ENCODE data around the gene ATP6AP2. TPM values are rescaled to one million over a fixed set of nuclear protein-coding genes. Genes with fewer than 3 reads are reported as not detected.

ATP6AP2 gene
- total and polyA plus RNA-seq, 2 of the 4 experiments (the other 2 are of a cell fraction): 76.2 to 175 TPM

DNA sequence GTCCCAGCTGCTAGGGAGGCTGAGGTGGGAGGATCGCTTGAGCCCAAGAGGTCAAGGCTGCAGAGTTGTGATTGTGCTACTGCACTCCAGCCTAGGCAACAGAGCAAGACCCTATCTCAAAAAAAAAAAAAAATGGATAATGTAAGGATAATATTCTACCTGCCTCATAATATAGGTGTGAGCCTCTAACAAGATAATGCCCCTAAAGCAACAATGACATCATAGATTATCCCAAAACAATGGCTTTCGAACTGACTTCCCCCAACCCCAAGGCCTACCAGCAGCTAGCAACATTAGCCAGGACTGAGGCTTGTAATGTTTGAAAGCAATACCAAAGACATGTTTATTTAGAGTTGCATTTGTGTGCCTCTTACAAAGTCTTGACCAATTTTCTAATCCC lies 33.9 kb upstream of the ATP6AP2 start:
- intact Hi-C loops (cut with micrococcal nuclease) (no loop called here), in situ Hi-C loops (cut with MboI; ENCODE audit: low sequenced_read_pairs) (no loop called here), dilution Hi-C loops (cut with HindIII; ENCODE audit: low sequenced_read_pairs, unreplicated experiment) (no loop called here)
- Histone ChIP-seq H3K27ac (ENCODE audit: insufficient read depth, low read length) (no peak overlapping the region), H3K56ac (ENCODE audit: extremely low read depth, insufficient read depth, low read length) (no peak overlapping the region), H2AK5ac (ENCODE audit: low read depth, low read length) (no peak overlapping the region), H4K20me1 (ENCODE audit: insufficient read depth, low read length) (no peaks in the 10 kb centered on the region), H3K9ac (ENCODE audit: low read depth, low read length) (no peak overlapping the region), H3K36me3 (ENCODE audit: control insufficient read depth, insufficient read depth, low read length) (no peaks in the 10 kb centered on the region), H3K4me3 (ENCODE audit: insufficient read depth, low read depth, low read length) (no peak overlapping the region), H2AK9ac (replicated peaks; ENCODE audit: low read depth, low read length, poor library complexity) (no peak overlapping the region), H3K9me3 (ENCODE audit: control insufficient read depth, insufficient read depth, low read length) (no peaks in the 10 kb centered on the region), H2BK20ac (ENCODE audit: low read depth, low read length) (no peak overlapping the region), H4K5ac (ENCODE audit: low read depth, low read length) (no peak overlapping the region), H3K18ac (ENCODE audit: low read depth, low read length) (no peak overlapping the region), H3K27me3 (ENCODE audit: control insufficient read depth, insufficient read depth, low read length) (peaks cover 8% of the 10 kb centered on the region; the same call in 1 of the 2 replicates), H3K4me2 (ENCODE audit: low read depth, low read length) (no peak overlapping the region), H3K4ac (ENCODE audit: low read depth, low read length) (no peak overlapping the region), H3K9me1 (ENCODE audit: insufficient read depth, low read length) (peaks cover 5% of the 10 kb centered on the region; the same call in 1 of the 2 replicates), H2AFZ (replicated peaks; ENCODE audit: low read length, poor library complexity) (no peak overlapping the region), H3K79me1 (ENCODE audit: low read depth in 1 of 2, low read length in 2 of 2) (no peaks in the 10 kb centered on the region), H3K23ac (ENCODE audit: low read depth, low read length) (no peak overlapping the region), H2BK120ac (ENCODE audit: low read depth, low read length) (no peak overlapping the region), H4K91ac (ENCODE audit: insufficient read depth, low read depth, low read length) (no peak overlapping the region), H2BK5ac (ENCODE audit: low read depth, low read length, poor library complexity, severe bottlenecking) (no peak overlapping the region), H3K4me1 (ENCODE audit: control insufficient read depth, insufficient read depth, low read length) (peaks cover 7% of the 10 kb centered on the region; the same call in 1 of the 2 replicates), H4K8ac (ENCODE audit: low read depth in 2 of 2, low read length in 2 of 2) (no peak overlapping the region), H3K14ac (replicated peaks; ENCODE audit: low read depth, low read length) (no peak overlapping the region), H2BK15ac (ENCODE audit: low read depth, low read length) (no peak overlapping the region)
- ATAC-seq (ENCODE audit: low read depth) (no peak), DNase-seq (no peak)
- WGBS, 2 experiments (ENCODE audit: extremely low coverage in 2 of 2, insufficient read length in 1 of 2): no CpG with 5 or more reads among the region's 2 CpGs
- TF ChIP-seq, protein P1, sequence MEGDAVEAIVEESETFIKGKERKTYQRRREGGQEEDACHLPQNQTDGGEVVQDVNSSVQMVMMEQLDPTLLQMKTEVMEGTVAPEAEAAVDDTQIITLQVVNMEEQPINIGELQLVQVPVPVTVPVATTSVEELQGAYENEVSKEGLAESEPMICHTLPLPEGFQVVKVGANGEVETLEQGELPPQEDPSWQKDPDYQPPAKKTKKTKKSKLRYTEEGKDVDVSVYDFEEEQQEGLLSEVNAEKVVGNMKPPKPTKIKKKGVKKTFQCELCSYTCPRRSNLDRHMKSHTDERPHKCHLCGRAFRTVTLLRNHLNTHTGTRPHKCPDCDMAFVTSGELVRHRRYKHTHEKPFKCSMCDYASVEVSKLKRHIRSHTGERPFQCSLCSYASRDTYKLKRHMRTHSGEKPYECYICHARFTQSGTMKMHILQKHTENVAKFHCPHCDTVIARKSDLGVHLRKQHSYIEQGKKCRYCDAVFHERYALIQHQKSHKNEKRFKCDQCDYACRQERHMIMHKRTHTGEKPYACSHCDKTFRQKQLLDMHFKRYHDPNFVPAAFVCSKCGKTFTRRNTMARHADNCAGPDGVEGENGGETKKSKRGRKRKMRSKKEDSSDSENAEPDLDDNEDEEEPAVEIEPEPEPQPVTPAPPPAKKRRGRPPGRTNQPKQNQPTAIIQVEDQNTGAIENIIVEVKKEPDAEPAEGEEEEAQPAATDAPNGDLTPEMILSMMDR (conservative IDR thresholded peaks at IDR 0.05; ENCODE audit: low read depth, low read length): no peak
- no peak for TF ChIP-seq NFE2L2 (IDR thresholded peaks at IDR 0.05; ENCODE audit: low read depth, low read length)
- TF ChIP-seq, protein P2, sequence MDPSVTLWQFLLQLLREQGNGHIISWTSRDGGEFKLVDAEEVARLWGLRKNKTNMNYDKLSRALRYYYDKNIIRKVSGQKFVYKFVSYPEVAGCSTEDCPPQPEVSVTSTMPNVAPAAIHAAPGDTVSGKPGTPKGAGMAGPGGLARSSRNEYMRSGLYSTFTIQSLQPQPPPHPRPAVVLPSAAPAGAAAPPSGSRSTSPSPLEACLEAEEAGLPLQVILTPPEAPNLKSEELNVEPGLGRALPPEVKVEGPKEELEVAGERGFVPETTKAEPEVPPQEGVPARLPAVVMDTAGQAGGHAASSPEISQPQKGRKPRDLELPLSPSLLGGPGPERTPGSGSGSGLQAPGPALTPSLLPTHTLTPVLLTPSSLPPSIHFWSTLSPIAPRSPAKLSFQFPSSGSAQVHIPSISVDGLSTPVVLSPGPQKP (IDR thresholded peaks at IDR 0.05; ENCODE audit: borderline replicate concordance, low read depth, low read length): no peak
- no peak for TF ChIP-seq CEBPB (IDR thresholded peaks at IDR 0.05; ENCODE audit: low read depth, low read length)
- TF ChIP-seq MAFK (IDR thresholded peaks at IDR 0.05; ENCODE audit: low read depth, low read length): no peak
- TF ChIP-seq CHD1 (IDR thresholded peaks at IDR 0.05; ENCODE audit: low read depth, low read length): no peak
- no peak for TF ChIP-seq POLR2A (IDR thresholded peaks at IDR 0.05; ENCODE audit: low read depth, low read length)
- no peak for TF ChIP-seq RFX5 (IDR thresholded peaks at IDR 0.05; ENCODE audit: low read depth, low read length)
- TF ChIP-seq RCOR1 (IDR thresholded peaks at IDR 0.05; ENCODE audit: insufficient replicate concordance, low read length): no peak
- TF ChIP-seq SMC3 (IDR thresholded peaks at IDR 0.05; ENCODE audit: low read depth, low read length): no peak
- TF ChIP-seq BHLHE40 (IDR thresholded peaks at IDR 0.05; ENCODE audit: low read depth, low read length): no peak
- TF ChIP-seq MAZ (IDR thresholded peaks at IDR 0.05; ENCODE audit: borderline replicate concordance, low read depth, low read length): no peak
- no peak for TF ChIP-seq MXI1 (IDR thresholded peaks at IDR 0.05; ENCODE audit: borderline replicate concordance, low read depth, low read length)
- no peak for TF ChIP-seq FOS (IDR thresholded peaks at IDR 0.05; ENCODE audit: low read depth, low read length)
- no peak for TF ChIP-seq USF2 (IDR thresholded peaks at IDR 0.05; ENCODE audit: low read depth, low read length)
- no peak for TF ChIP-seq RAD21 (IDR thresholded peaks at IDR 0.05; ENCODE audit: low read length)
- CTCF ChIA-PET: no interaction called here
- BruUV-seq (replicated peaks): no TSS peak
- POLR2A ChIA-PET (ENCODE audit: unreplicated experiment): no interaction called here

Data from IMR-90 (cell line).